HT-29 (cell line): ENCODE results near the gene CHAT. TPM values are rescaled to one million over a fixed set of nuclear protein-coding genes. Genes with fewer than 3 reads are reported as not detected.

Experiments
- DNase-seq: peaks from one replicate; pipeline ENCODE4 v3.0.0-alpha.2; 2015; ENCODE audit warnings: low spot score
- total RNA-seq: library from RNA; depleted of rRNA; stranded (reverse); fragments of >200 nt; shearing (Covaris generic); gene quantifications from 2 replicates; pipeline ENCODE4 v1.2.3, GENCODE V29; 2014

Gene CHAT
- total RNA-seq, 1 experiment from 2014 or later, result not detected

- DNase-seq, result no peak
Observed at GRCh38 chr10:49629431-49629881, 15.6 kb downstream of the CHAT start.

- no peak for DNase-seq
Observed at GRCh38 chr10:49631975-49632374, 18.1 kb downstream of the CHAT start.

- no peak for DNase-seq
Observed at GRCh38 chr10:49632406-49633317, 18.8 kb downstream of the CHAT start.

- DNase-seq, result no peak
Observed at GRCh38 chr10:49633327-49634068, 19.7 kb downstream of the CHAT start.

GRCh38 chr10:49634069-49634660 lies 20.3 kb downstream of the CHAT start:
- DNase-seq, result no peak

GRCh38 chr10:49642311-49642710 lies 28.5 kb downstream of the CHAT start:
- DNase-seq, result no peak

GRCh38 chr10:49643241-49644034 lies 29.6 kb downstream of the CHAT start:
- DNase-seq, result no peak

GRCh38 chr10:49644035-49644646 lies 30.3 kb downstream of the CHAT start:
- DNase-seq, result no peak

- DNase-seq, result no peak
Observed at GRCh38 chr10:49645417-49645816, 31.6 kb downstream of the CHAT start.

- DNase-seq, result no peak
Observed at GRCh38 chr10:49645871-49646870, 32.3 kb downstream of the CHAT start.

GRCh38 chr10:49647554-49647953 lies 33.7 kb downstream of the CHAT start:
- DNase-seq, result no peak

- DNase-seq, result no peak
Observed at GRCh38 chr10:49647985-49648795, 34.4 kb downstream of the CHAT start.

- no peak for DNase-seq
Observed at GRCh38 chr10:49649294-49649693, 35.5 kb downstream of the CHAT start.

- DNase-seq, result no peak
Observed at GRCh38 chr10:49649936-49650723, 36.3 kb downstream of the CHAT start.

GRCh38 chr10:49650724-49651034 lies 36.8 kb downstream of the CHAT start:
- no peak for DNase-seq

- no peak for DNase-seq
Observed at GRCh38 chr10:49651039-49651835, 37.4 kb downstream of the CHAT start.

GRCh38 chr10:49651917-49652316 lies 38.1 kb downstream of the CHAT start:
- DNase-seq, result no peak
